Measurements from ENCODE around the gene AHSG.
"Not testable (repeated sequence)": the region's sequence is repeated elsewhere in the genome, so short reads cannot be mapped to it uniquely, and the experiment has no call there.

AHSG gene

DNA sequence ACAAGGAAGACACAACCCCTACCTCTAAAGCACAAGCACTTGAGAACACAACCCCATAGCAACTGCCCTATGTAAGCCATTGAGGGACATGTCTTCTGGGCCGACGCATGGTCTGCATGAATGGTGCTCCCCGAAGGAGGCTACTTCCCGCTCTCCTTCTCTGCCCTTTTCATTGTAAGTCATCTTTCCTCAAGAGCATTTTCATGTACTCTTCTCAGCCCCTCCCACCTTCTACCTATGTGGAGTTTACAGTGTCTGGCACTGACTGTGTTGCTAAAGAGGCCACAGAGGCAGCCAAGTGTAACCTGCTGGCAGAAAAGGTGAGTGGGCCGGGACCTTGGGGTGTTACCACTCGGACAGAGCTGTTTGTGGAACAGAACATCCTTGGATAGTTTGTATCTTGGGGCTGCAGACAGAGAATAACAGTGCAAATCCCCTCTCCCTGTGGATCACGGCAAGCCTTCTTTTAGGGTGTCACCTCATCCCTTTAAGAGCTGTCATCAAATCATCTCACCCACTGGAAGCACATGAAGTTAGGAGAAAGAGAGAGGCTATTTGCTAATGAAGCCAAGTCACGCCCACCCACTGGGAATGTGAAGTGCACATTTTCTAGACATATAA lies 5.6 kb downstream of the AHSG start:
- DNase-seq, result no peak

DNA sequence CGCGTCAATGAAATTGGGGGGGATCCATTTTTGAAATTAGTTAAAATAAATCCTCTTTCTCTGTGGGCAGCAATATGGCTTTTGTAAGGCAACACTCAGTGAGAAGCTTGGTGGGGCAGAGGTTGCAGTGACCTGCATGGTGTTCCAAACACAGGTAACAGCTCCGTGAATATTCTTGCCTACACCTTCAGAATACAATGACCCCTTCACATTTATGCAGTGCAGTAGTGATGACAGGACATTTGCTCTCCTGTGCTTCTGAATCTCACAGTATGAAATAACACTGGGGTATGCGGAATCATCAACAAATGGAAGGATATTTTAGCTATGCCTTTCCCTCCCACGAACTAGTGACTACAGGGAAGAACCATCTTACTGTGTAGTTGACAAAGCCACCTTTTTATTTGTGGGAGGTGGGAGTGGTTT lies 6.9 kb downstream of the AHSG start:
- DNase-seq, result no peak

DNA sequence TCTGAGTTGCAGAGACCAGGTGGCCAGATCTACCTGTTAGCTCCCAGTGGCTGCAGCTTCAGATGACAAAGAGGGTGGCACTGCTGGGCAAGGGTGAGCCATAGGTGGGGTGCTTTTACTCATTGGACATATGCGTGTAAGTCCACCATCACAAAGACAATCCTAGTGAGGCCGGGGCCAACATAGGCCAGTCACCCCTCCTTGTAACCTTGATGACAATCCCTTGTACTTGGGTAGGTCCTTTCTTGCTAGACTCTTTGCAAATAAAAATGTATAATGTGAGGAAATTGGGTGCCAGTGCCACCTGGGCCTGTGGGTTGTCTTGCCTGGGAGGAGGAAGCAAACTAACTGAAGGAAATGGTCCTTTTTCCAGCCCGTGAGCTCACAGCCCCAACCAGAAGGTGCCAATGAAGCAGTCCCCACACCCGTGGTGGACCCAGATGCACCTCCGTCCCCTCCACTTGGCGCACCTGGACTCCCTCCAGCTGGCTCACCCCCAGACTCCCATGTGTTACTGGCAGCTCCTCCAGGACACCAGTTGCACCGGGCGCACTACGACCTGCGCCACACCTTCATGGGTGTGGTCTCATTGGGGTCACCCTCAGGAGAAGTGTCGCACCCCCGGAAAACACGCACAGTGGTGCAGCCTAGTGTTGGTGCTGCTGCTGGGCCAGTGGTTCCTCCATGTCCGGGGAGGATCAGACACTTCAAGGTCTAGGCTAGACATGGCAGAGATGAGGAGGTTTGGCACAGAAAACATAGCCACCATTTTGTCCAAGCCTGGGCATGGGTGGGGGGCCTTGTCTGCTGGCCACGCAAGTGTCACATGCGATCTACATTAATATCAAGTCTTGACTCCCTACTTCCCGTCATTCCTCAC lies 7.6 kb downstream of the AHSG start:
- DNase-seq, result no peak

DNA sequence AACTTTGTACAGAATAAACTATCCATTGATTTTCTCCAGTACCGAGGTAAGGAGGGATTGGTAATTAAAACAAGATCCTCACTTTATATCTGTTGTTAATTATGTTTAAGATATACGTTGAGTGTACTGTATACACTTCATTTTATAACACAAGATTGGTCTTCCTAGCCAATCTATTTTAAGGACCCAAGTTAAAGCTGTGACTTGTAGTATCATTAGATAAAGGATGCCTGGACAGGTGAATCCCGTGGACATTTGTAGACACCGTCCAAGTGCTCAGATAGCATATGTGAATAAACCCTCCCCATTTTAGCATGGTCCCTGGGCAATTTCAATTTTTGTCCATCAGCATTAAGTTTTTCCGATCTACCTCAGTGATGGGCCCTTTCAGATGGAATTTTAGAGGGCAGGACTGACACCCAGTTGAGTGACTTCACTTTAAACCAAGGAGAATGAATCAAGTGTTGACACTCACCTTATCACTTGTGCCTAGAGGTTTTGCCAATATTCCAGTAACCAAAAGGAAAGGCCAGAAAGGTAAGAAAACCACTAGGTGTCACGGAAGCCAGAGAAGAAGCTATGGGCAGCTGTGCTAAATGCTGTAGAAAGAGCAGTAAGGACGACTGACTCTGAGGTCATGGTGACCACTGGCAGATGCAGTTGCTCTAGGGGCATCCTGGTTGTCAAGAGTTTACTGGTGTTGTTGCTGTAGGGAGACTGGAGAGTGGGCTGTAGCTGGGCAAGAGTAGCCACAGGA lies 9.2 kb downstream of the AHSG start:
- no peak for DNase-seq

DNA sequence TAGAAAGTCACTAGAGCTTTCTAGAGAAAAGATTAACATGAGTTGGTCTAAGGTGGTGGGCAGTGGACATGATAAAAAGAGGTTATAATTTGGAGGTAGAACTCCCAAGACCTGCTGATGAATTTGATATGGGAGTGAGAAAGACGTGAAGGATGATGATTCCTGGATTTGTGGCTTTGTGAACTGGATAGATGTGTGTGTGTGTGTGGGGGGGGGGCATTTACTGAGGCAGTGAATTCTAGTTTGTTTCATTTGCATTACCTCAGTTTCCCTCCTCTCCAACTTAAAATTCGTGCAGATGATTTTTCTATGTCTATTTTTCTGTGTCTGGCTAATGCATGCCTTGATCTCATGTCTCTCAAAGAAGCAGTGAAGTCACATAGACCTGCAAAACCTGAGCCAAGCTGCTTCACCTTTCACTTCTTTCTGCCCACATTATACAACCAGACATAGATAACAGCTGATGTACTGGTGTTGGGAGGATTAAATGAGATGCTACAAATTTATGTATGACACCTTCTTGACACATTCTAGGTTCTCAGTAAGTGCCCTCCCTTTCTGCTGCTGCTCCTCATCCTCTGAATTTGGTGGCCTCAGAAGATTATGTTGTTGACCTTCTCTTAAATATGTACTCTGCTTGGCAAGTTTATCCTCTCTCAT lies 9.9 kb downstream of the AHSG start:
- DNase-seq, result no peak

DNA sequence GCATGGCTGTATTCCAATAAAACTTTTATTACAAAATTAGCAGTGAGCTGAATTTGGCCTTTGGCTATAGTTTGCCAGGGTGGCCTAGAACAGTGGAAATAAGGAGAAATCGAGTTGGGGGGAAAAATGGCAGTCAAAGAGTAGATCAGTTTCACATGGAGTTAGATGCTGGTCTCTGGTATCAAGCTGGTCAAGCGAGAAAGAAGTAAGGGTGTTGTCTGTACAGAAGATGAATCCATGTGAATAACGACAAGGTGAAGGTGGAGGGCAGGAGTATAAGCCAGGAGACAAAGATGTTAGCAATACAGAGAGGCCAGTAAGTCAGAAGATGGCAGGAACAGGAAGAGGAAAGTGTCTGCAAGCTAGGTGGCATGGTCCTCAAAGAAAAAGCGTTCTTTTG lies 11.7 kb downstream of the AHSG start:
- DNase-seq, result no peak

DNA sequence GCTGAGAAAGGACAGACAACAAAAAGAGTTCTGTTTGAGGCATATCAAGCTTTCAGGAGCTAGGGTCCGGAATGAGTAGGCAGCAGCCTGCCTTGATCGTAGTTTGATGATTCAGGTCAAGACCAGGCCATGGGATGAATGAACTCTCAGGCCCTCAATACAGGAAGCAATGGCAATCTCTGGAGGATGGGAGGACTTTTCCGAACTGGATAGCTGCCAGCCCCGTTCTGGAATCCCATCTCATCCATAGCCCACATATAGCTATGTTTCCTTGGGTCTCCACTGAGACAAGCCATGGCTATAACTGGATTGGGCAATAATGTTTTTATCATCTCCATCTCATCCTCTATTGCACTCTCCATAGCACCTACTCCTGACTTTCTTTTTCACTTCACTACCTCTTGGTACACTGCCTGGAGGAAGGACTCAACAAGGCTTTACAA lies 12.8 kb downstream of the AHSG start:
- no peak for DNase-seq

DNA sequence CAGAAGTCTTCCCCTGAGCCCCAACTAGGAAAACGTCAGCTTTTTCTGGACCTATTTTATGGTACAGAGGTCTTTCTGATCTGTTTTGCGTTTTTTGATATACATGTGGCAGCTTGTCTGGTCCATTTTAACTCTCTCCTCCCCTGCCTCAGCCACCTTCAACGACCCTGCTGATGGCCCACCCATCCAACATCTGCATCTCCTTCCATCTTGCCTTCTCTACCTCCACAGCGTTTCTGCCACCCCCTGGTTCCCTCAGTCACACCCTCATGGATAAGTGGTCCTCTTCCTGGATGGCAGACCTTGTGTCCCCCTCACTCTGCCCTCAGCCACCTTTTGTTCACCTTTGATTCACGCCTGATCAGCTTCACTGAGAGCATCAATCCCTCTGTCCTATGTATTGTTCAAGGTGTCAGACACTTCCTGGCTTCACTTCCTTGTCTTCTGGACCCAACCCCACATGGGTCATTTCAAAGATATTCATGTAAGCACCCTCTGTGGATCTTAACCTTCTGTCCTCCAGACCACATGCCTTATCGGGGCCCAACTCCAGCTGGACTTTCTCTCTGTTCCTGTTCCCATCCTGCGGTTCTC lies 13.5 kb downstream of the AHSG start:
- DNase-seq, result no peak

DNA sequence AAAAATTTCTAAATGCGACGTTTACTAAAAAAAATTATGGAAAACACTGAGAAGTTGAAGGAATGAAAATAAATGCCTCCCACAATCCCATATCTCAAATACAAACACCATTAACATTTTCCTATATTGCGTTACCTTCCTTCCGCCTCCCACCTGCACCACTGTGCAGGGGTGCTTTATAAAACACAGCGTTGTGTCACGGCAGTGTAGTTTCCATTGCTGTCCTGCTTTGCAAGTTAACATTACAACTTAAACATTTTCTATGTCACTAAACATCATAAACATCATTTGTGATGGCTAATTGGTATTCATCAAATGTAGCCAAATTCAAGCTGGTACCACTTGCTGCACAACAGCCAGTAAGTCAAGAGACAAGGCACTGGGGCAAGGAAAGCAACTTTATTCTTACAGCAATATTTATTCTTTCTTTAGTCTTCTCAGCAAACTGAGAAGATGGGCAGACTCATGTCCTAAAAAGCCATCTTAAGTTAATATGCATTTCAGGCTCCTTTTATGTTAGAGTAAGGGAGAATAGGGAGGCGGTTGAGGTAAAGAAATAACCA lies 15.1 kb downstream of the AHSG start:
- DNase-seq, result no peak

DNA sequence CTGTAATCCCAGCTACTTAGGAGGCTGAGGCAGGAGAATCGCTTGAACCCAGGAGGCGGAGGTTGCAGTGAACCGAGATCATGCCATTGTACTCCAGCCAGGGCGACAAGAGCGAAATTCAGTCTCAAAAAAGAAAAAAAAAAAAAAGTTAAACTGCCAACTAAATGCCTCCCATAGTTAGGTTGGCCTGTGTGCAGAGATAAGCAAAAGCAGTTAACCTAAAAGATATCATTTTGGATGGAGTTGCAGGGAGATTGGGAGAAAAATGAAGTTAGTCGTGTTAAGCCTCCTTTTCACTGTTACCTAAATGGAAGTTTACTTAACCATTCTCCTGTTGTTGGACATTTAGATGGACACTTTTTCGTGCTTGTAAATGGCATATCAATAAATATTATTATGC lies 15.9 kb downstream of the AHSG start:
- no peak for DNase-seq

DNA sequence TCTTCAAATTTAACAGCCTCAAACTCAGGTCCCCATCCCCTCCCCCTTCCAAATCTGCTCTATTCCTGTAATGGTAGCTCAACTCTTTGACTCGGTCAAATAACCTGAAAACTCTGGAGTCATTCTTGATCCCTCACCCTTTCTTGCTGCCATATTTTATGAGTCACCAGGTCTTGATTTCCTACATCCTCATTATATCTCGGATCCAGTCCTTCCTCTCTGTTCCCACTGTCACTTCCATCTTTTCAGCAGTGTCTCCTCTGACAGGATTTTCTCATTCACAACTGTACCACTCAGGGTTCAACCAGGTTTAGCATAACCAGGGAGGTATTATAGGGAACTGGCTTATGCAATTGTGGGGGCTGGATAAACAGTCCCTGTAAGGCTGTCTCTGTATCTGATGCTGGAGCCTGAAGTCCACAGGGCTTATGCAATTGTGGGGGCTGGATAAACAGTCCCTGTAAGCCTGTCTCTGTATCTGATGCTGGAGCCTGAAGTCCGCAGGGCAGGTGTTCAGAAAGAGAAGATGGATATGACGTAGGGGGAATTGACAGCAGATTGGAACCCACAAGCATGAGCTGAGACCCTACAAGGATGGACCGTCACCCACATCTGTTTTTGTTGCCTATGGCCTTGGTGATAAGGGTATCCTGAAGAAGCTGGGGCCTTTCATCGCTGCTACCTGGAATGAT lies 18.2 kb downstream of the AHSG start:
- no peak for DNase-seq

DNA sequence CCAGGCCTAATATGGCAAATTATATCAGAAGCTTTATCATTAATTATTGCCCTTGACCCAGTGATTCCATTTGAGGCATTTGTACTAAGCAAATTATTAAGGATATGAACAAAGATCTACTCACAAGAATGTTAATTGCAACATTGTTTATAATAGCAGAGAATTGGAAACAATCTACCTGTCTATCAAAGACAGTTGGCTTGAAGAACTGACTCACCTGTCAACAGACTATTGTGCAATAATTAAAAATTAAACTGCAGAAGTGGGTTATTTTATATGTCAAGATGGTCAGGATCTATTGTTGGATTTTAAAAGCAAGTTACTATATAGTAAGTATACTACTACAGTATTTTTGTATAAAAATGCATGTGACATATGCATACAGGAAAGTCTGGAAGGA lies 20.6 kb downstream of the AHSG start:
- no peak for DNase-seq

DNA sequence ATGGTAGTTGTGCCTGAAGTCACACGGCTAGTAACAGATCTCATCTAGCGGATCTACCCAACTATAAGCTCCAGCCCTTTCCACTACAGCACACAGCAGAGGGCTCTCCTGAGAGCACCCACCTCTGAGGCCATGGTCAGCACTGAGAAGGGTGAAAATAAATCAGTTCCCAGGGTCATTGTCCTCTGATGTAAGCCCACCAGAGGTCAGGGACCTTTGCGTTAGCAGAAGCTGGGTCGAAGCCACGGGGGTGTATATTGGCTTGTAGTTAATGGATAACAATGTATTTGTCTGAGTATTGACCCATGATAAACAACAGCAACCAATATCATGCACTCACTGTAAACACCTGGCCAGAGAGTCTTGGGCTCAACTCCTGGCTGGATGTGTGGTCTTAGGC lies 21.3 kb downstream of the AHSG start:
- DNase-seq, result not testable (repeated sequence)

DNA sequence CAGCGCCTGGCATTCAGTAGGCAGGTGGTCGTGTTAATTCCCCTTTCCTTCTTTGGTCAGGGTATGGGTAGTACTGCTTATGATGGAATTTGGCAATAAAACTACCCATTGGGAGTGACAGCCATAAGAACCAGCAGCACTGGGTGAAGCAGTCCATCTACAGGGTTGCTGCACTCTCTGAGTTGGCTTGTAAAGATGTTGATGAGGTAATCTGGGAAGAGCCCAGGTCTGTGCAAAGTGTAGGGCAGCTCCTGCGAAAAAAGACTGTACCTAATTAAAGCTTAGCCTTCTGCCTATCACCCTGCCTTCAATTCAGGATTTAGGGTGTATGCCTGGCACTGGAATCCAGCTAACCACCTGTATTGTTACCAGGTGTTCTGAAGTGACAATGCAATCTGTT lies 22.7 kb downstream of the AHSG start:
- no peak for DNase-seq

DNA sequence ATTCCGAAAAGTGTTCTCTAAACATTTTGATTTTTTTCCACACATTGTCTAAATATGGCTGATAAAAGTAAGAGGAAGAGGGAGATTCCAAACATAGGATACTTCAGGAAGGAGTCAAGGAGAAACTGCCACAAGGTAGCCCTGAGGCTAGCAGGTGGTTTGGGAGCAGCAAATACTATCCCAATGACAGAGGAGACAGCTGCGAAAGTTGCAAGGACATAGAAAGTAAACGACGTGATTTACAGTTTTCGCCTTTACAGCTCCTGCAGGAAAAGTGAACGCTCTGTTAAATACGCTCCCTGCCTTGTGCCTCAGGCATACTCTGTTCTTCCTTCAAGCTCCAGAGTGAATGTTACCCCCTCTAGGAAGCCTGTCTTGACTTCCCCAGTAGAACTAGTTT lies 23.7 kb downstream of the AHSG start:
- DNase-seq, result no peak

DNA sequence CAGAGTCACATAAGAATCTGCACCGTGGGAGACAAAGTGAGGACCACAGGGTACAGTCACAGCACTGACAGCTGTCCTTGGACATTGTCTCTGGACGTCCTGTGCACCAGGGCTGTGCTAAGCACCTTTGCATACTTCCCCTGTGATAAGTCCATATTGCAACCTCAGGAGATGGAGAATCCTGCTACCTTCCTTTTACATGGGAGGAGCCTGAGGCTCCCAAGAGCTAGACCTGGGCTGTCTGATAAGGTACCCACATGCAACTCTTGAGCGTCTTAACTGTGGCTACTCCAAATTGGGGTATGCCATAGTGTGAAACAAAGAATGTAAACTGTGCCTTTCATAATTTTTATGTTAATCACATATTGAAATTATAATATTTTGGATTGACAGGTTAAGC lies 24.8 kb downstream of the AHSG start:
- DNase-seq, result no peak

DNA sequence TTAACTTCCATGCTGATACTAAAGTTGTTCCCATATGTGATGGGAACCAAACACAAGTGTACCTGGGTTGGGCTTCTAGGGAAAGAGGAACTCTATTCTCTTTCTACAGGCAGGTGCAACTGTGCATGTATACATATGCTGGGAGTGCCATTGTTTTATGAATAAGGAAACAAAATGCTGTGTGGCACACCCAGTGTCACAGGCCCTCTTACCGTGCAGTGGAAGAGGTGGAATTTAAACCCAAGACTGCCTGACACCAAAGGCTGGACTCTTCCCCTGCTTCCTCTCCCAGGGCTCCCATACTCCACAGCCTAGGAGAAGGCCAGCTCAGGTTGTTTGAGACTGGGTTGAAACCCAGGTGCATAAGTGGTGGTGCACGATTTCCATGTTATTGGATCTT lies 25.4 kb downstream of the AHSG start:
- DNase-seq, result no peak

DNA sequence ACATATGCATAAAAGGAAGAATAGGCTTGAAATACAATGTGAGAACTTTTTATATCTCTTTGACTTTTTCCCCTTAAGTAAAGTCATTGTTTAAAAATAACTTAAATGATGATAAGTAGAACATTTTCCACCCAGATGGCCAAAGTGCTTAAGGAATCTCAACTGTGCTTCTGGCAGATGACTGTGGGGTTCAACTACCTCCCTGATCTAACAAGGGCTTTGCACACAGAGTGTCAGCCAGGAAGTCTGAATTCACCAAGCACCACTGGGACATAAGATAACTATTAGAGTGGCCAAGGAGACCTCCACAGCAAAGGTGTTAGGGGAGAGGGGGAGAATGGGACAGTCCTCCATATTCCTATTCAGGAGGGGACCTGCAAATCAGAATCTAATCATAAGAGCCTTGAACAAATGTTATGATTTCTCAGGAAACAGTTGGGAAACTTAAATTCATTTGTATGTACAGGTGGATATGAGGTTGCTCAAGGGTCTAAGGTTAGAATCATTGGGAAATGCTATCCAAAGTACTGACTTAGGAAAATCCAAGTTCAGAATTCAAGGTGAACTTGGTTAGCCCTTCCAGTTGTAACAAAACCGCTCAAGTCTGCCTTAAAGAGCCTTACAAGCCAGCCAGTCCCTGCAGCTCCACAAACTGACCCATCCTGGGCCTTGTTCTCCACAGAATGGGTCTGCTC lies 27.1 kb downstream of the AHSG start, which contains the start of gene FETUB:
Gene FETUB (plus strand): TSS at position 622 of the 695 bp plus-strand sequence. CDS start 62 bp downstream, at position 684.
- no peak for DNase-seq

DNA sequence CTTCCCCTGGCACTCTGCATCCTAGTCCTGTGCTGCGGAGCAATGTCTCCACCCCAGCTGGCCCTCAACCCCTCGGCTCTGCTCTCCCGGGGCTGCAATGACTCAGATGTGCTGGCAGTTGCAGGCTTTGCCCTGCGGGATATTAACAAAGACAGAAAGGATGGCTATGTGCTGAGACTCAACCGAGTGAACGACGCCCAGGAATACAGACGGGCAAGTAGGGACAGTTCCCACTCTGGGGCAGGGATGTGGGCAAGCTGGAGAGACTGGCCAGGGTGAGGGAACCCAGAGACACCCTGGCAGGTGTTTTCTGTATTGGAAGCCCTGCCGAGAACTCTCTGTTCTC lies 27.6 kb downstream of the AHSG start:
- DNase-seq, result no peak

DNA sequence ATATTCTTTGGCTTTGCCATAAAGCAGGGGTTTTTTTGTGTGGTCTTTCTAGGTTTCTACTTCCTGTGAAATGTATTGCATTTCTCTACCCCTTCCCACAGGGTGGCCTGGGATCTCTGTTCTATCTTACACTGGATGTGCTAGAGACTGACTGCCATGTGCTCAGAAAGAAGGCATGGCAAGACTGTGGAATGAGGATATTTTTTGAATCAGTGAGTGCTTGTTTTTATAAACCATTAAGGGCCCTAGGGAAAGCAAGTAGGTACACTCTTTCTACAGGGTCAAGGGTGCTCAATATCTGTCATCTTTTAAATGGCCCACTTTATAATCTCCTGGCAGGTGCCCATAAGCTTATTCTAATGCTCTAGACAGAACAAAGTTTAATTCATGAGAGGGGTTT lies 28.1 kb downstream of the AHSG start:
- no peak for DNase-seq

DNA sequence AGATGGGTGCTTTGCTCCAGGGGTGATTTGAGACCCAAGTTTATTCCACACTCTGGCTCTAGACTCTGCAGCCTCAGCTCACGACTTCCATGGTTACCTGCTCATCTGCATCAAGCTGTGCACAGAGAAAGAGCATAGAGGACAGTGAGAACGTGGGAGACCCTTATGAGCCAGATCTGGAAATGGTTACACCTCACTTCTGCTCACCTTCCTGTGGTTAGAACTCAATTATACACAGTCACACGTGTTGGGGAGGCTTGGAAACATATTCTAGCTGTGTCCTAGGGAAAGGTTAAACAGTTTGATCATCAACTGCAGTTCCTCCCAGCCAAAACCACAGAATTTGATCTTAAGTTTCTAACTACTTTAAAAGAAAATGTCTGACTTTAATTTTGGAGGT lies 29.2 kb downstream of the AHSG start:
- DNase-seq, result no peak
